ENCODE results near the gene GRIN3B. TPM values are rescaled to one million over a fixed set of nuclear protein-coding genes. Genes with fewer than 3 reads are reported as not detected.

Gene GRIN3B
- total and polyA plus RNA-seq, 2 experiments from 2014 or later = 0.54 TPM; not detected in 1

DNA sequence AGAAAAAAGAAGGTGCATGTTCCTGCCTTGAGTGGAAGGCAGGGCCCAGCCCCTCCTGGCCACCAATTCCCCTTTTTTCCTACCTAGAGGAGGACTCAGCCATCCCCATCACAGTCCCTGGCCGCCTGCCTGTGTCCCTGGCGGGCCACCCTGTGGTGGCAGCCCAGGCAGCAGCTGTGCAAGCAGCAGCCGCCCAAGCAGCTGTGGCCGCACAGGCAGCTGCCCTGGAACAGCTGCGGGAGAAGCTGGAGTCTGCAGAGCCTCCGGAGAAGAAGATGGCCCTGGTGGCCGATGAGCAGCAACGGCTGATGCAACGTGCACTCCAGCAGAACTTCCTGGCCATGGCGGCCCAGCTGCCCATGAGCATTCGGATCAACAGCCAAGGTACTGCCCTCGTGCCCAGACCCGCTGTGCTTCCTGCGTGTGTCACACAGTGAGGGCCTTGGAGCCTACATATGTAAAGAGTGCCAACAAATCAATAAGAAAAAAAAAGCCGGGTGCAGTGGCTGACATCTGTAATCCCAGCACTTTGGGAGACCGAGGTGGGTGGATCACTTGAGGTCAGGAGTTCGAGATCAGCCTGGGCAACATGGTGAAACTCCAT, 33.6 kb upstream of the GRIN3B start:
- no peaks in the 10 kb centered on the region for H3F3A ChIP-seq (ENCODE audit: insufficient read depth)
- no peaks in the 10 kb centered on the region for H3K9me2 ChIP-seq (ENCODE audit: insufficient read depth)
- no peak for DNase-seq
- peaks cover 51% of the 10 kb centered on the region for H3K36me3 ChIP-seq (ENCODE audit: low read depth)
- no peaks in the 10 kb centered on the region for H4K20me1 ChIP-seq (ENCODE audit: insufficient read depth)
- H3K9ac ChIP-seq = no peak overlapping the region
- H3K79me2 ChIP-seq (ENCODE audit: insufficient read depth) = peaks cover 14% of the 10 kb centered on the region; the same call in 1 of the 2 replicates
- in situ Hi-C loops (cut with MboI) = no loop called here
- no peaks in the 10 kb centered on the region for H3K27me3 ChIP-seq (replicated peaks; ENCODE audit: insufficient read depth)
- TF ChIP-seq EZH2phosphoT487 (IDR thresholded peaks at IDR 0.05; ENCODE audit: insufficient read depth, low read depth) = no peak
- TF ChIP-seq EZH2 (IDR thresholded peaks at IDR 0.05; ENCODE audit: insufficient read depth, poor library complexity, severe bottlenecking) = no peak
- no peak overlapping the region for H2AFZ ChIP-seq
- no peak overlapping the region for H3K4me3 ChIP-seq
- H3K4me1 ChIP-seq (ENCODE audit: insufficient read depth) = peaks cover 3% of the 10 kb centered on the region; the same call in 1 of the 2 replicates
- H3K4me2 ChIP-seq (ENCODE audit: unreplicated experiment) = no peak overlapping the region
- no peaks in the 10 kb centered on the region for H3K9me3 ChIP-seq (ENCODE audit: low read depth)
- no peak overlapping the region for H3K27ac ChIP-seq
- 93 to 97% methylated on average over 17 of the region's 17 CpGs for WGBS, 2 experiments (ENCODE audit: low coverage in 1 of 2, low lambda C conversion rate in 2 of 2, missing lambda C conversion rate in 2 of 2)

- in situ Hi-C loops (cut with MboI) = no loop called here
- peak; percentile 26 for DNase-seq
- H3K79me2 ChIP-seq (ENCODE audit: insufficient read depth) = no peaks in the 10 kb centered on the region
- 95 to 96% methylated on average over 14 of the region's 14 CpGs for WGBS, 2 experiments (ENCODE audit: low coverage in 1 of 2, low lambda C conversion rate in 2 of 2, missing lambda C conversion rate in 2 of 2)
- TF ChIP-seq EZH2 (IDR thresholded peaks at IDR 0.05; ENCODE audit: insufficient read depth, poor library complexity, severe bottlenecking) (no peak), EZH2phosphoT487 (IDR thresholded peaks at IDR 0.05; ENCODE audit: insufficient read depth, low read depth) (no peak)
- no peaks in the 10 kb centered on the region for H3K27me3 ChIP-seq (replicated peaks; ENCODE audit: insufficient read depth)
- no peaks in the 10 kb centered on the region for H3K9me2 ChIP-seq (ENCODE audit: insufficient read depth)
- no peak overlapping the region for H3K4me2 ChIP-seq (ENCODE audit: unreplicated experiment)
- H3K36me3 ChIP-seq (ENCODE audit: low read depth) = peaks cover 47% of the 10 kb centered on the region
- H3K4me1 ChIP-seq (ENCODE audit: insufficient read depth) = no peaks in the 10 kb centered on the region
- H3K9ac ChIP-seq = no peak overlapping the region
- H3K4me3 ChIP-seq = no peak overlapping the region
- H3F3A ChIP-seq (ENCODE audit: insufficient read depth) = no peaks in the 10 kb centered on the region
- no peaks in the 10 kb centered on the region for H4K20me1 ChIP-seq (ENCODE audit: insufficient read depth)
- H2AFZ ChIP-seq = no peak overlapping the region
- H3K9me3 ChIP-seq (ENCODE audit: low read depth) = no peaks in the 10 kb centered on the region
- no peak overlapping the region for H3K27ac ChIP-seq
These were observed 29.5 kb upstream of the GRIN3B start for GRCh38 chr19:970695-971094.

DNA sequence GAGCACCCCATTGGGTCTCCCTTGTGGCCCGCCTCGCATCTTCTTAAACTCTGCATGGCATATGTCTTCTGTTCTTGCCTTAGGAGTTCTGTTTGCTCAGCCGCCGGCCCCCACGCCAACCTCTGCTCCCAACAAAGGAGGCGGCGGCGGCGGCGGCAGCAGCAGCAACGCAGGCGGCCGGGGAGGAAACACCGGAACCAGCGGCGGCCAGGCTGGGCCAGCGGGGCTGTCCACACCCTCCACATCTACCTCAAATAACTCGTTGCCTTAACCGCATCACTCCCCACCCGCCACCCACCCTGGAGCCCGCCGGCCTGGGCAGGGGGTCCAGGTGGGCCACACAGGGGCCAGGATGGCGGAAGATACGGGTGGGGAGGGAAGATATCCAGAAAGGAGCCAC, 28.4 kb upstream of the GRIN3B start:
- Histone ChIP-seq H3K4me2 (ENCODE audit: unreplicated experiment) (no peak overlapping the region), H3K27me3 (replicated peaks; ENCODE audit: insufficient read depth) (no peaks in the 10 kb centered on the region), H3K27ac (no peak overlapping the region), H3K9me3 (ENCODE audit: low read depth) (no peaks in the 10 kb centered on the region), H2AFZ (no peak overlapping the region), H3K36me3 (ENCODE audit: low read depth) (peaks cover 44% of the 10 kb centered on the region), H3K4me3 (no peak overlapping the region), H3K9ac (no peak overlapping the region), H3F3A (ENCODE audit: insufficient read depth) (no peaks in the 10 kb centered on the region), H3K79me2 (ENCODE audit: insufficient read depth) (no peaks in the 10 kb centered on the region), H3K4me1 (ENCODE audit: insufficient read depth) (no peaks in the 10 kb centered on the region), H3K9me2 (ENCODE audit: insufficient read depth) (no peaks in the 10 kb centered on the region), H4K20me1 (ENCODE audit: insufficient read depth) (no peaks in the 10 kb centered on the region)
- TF ChIP-seq EZH2phosphoT487 (IDR thresholded peaks at IDR 0.05; ENCODE audit: insufficient read depth, low read depth) (no peak), EZH2 (IDR thresholded peaks at IDR 0.05; ENCODE audit: insufficient read depth, poor library complexity, severe bottlenecking) (no peak)
- in situ Hi-C loops (cut with MboI) = no loop called here
- whole genome bisulfite sequencing, 2 experiments (ENCODE audit: low coverage in 1 of 2, low lambda C conversion rate in 2 of 2, missing lambda C conversion rate in 2 of 2) = 95 to 98% methylated on average over 9 to 24 of the region's 24 CpGs
- DNase-seq = no peak

- Histone ChIP-seq H3K27me3 (replicated peaks; ENCODE audit: insufficient read depth) (no peaks in the 10 kb centered on the region), H3F3A (ENCODE audit: insufficient read depth) (no peaks in the 10 kb centered on the region), H3K9me3 (ENCODE audit: low read depth) (no peaks in the 10 kb centered on the region), H3K4me1 (ENCODE audit: insufficient read depth) (no peaks in the 10 kb centered on the region), H4K20me1 (ENCODE audit: insufficient read depth) (no peaks in the 10 kb centered on the region), H2AFZ (no peak overlapping the region), H3K79me2 (ENCODE audit: insufficient read depth) (no peaks in the 10 kb centered on the region), H3K4me3 (no peak overlapping the region), H3K27ac (no peak overlapping the region), H3K4me2 (ENCODE audit: unreplicated experiment) (no peak overlapping the region), H3K9me2 (ENCODE audit: insufficient read depth) (no peaks in the 10 kb centered on the region), H3K36me3 (ENCODE audit: low read depth) (peaks cover 39% of the 10 kb centered on the region), H3K9ac (no peak overlapping the region)
- in situ Hi-C loops (cut with MboI) = no loop called here
- DNase-seq = no peak
- TF ChIP-seq EZH2phosphoT487 (IDR thresholded peaks at IDR 0.05; ENCODE audit: insufficient read depth, low read depth) (no peak), EZH2 (IDR thresholded peaks at IDR 0.05; ENCODE audit: insufficient read depth, poor library complexity, severe bottlenecking) (no peak)
- 94 to 96% methylated on average over 6 of the region's 6 CpGs for WGBS, 2 experiments (ENCODE audit: low coverage in 1 of 2, low lambda C conversion rate in 2 of 2, missing lambda C conversion rate in 2 of 2)
These were observed 27.9 kb upstream of the GRIN3B start for GRCh38 chr19:972281-972680.
